Hepatic stellate cell (primary cell): ENCODE data around the gene VWA7.
A peak's percentile ranks its signal among the peaks of the same experiment; 100 is the strongest.
"Not testable (repeated sequence)": the region's sequence is repeated elsewhere in the genome, so short reads cannot be mapped to it uniquely, and the experiment has no call there.

Experiments used
- DNase-seq: peaks from one replicate; pipeline ENCODE4 v3.0.0; 2011; ENCODE audit warnings: low spot score

The VWA7 gene

GRCh38 chr6:31776989-31777666, at the start of gene VWA7:
VWA7 (minus strand) TSS chr6:31777328; CDS start chr6:31776779, 549 bp downstream.
- DNase-seq: peak; percentile 86

- DNase-seq: peak; percentile 81
Observed at GRCh38 chr6:31826793-31827285, 49.7 kb upstream of the VWA7 start.

- no peak for DNase-seq
Observed at GRCh38 chr6:31825553-31825952, 48.4 kb upstream of the VWA7 start.

GRCh38 chr6:31823592-31824196, 46.6 kb upstream of the VWA7 start:
- DNase-seq: not testable (repeated sequence)

- DNase-seq: peak; percentile 68
Observed at GRCh38 chr6:31822036-31822821, 45.1 kb upstream of the VWA7 start.

- no peak for DNase-seq
Observed at GRCh38 chr6:31821301-31822035, 44.3 kb upstream of the VWA7 start.

- not testable (repeated sequence) for DNase-seq
Observed at GRCh38 chr6:31820399-31820798, 43.3 kb upstream of the VWA7 start.

- no peak for DNase-seq
Observed at GRCh38 chr6:31819871-31820299, 42.8 kb upstream of the VWA7 start.

GRCh38 chr6:31817929-31818511, 40.9 kb upstream of the VWA7 start:
- not testable (repeated sequence) for DNase-seq

- peak; percentile 8 for DNase-seq
Observed at GRCh38 chr6:31817133-31817928, 40.2 kb upstream of the VWA7 start.

- peak; percentile 99 for DNase-seq
Observed at GRCh38 chr6:31815025-31815838, 38.1 kb upstream of the VWA7 start, which contains the start of the genes HSPA1A and HSPA1L. HSPA1A (plus strand) TSS chr6:31815543; CDS start chr6:31815757, 214 bp downstream. HSPA1L (minus strand) TSS chr6:31815283; CDS start chr6:31811972, 3,311 bp downstream.

GRCh38 chr6:31814677-31815024, 37.5 kb upstream of the VWA7 start:
- DNase-seq: peak; percentile 98

GRCh38 chr6:31813465-31813849, 36.3 kb upstream of the VWA7 start:
- no peak for DNase-seq

GRCh38 chr6:31811645-31812044, 34.5 kb upstream of the VWA7 start:
- no peak for DNase-seq

- not testable (repeated sequence) for DNase-seq
Observed at GRCh38 chr6:31808599-31808998, 31.5 kb upstream of the VWA7 start.

GRCh38 chr6:31806470-31807272, 29.5 kb upstream of the VWA7 start, which contains the start of gene LSM2:
LSM2 (minus strand) TSS chr6:31806966; CDS start chr6:31806757, 209 bp downstream.
- DNase-seq: peak; percentile 99

- no peak for DNase-seq
Observed at GRCh38 chr6:31805939-31806469, 28.9 kb upstream of the VWA7 start.
